ENCODE results near the gene CDPF1. TPM values are rescaled to one million over a fixed set of nuclear protein-coding genes. Genes with fewer than 3 reads are reported as not detected.

The CDPF1 gene
- total and polyA plus RNA-seq, 7 donors: 5.3 to 17.8 (median 9.1) TPM

GRCh38 chr22:46263216-46263590 is 13.1 kb upstream of the CDPF1 start, which contains the start of gene PKDREJ:
Gene PKDREJ, minus strand, starts transcription at chr22:46263343. Its CDS starts 21 bp downstream, at chr22:46263322.
- Histone ChIP-seq H3K27me3 (ENCODE audit: insufficient read depth in 3 of 3, low read length in 2 of 3) (no peaks in the 10 kb centered on the region), H3K27ac (no peak within 1 kb of the TSS), H3K4me1 (peaks cover 12% of the 10 kb centered on the region), H3K4me3 (peak within 1 kb of the TSS; percentile 49), H3K36me3 (ENCODE audit: insufficient read depth in 1 of 2, low read depth in 1 of 2) (no peaks in the 10 kb centered on the region), H3K9me3 (no peaks in the 10 kb centered on the region)
- TF ChIP-seq, protein P1, sequence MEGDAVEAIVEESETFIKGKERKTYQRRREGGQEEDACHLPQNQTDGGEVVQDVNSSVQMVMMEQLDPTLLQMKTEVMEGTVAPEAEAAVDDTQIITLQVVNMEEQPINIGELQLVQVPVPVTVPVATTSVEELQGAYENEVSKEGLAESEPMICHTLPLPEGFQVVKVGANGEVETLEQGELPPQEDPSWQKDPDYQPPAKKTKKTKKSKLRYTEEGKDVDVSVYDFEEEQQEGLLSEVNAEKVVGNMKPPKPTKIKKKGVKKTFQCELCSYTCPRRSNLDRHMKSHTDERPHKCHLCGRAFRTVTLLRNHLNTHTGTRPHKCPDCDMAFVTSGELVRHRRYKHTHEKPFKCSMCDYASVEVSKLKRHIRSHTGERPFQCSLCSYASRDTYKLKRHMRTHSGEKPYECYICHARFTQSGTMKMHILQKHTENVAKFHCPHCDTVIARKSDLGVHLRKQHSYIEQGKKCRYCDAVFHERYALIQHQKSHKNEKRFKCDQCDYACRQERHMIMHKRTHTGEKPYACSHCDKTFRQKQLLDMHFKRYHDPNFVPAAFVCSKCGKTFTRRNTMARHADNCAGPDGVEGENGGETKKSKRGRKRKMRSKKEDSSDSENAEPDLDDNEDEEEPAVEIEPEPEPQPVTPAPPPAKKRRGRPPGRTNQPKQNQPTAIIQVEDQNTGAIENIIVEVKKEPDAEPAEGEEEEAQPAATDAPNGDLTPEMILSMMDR (IDR thresholded peaks at IDR 0.05): peak; percentile 6
- intact Hi-C loops (cut with DNase I): no loop called here
- 46 to 74% (median 52%) methylated on average over 18 to 30 of the region's 30 CpGs for WGBS, 3 donors
- ATAC-seq (no peak), DNase-seq (peak in 1 of 2 donors; percentile 50)

DNA sequence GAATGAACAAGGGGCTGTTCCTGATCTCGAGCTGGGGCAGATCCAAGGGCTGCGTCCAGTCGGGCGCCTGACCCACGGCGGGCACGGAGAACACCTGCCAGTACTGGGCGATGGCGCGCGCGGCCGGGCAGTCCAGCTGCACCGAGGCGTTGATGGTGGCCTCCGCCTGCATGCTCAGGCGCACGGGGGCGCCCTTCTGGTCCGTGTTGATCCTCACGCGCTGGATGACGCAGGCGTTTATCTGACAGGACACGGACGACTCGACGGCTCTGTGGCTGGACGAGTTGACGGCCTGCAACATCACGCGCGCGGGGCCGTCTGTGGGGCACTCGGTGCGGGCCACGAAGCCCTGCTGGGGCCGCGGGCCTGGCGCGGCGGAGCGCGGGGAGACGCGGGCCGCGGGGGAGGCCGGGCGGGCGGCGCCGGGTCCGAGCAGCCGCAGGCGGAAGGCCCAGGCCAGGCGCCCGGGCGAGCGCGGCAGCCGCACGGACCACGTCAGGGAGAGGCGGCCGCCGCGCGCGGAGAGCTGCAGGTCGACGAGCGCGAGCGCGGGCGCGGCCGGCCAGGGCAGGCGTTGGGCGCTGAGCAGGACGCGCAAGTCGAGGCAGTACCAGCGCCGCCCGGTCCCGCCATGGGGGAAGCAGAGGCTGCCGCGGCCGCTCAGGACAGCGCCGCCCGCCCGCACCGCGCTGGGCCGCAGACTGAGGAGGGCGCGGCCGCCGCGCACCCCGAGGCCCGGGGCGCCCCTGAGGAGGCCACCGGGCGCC is 12.5 kb upstream of the CDPF1 start:
- peak; percentile 77 to 85 for DNase-seq
- TF ChIP-seq, protein P1 (IDR thresholded peaks at IDR 0.05): peak; percentile 21
- Histone ChIP-seq H3K36me3 (ENCODE audit: insufficient read depth in 1 of 2, low read depth in 1 of 2) (no peaks in the 10 kb centered on the region), H3K27me3 (ENCODE audit: insufficient read depth in 3 of 3, low read length in 2 of 3) (no peaks in the 10 kb centered on the region), H3K4me3 (peak overlapping the region; percentile 49), H3K27ac (no peak overlapping the region), H3K9me3 (no peaks in the 10 kb centered on the region), H3K4me1 (peaks cover 10% of the 10 kb centered on the region)
- intact Hi-C loops (cut with DNase I): no loop called here
- ATAC-seq: peak; percentile 30 to 77 (median 74)
- WGBS, 3 donors: 6 to 13% (median 8%) methylated on average over 55 to 109 of the region's 109 CpGs

- intact Hi-C loops (cut with DNase I): no loop called here
- ATAC-seq (no peak), DNase-seq (peak in 1 of 2 donors; percentile 12)
- Histone ChIP-seq H3K27me3 (ENCODE audit: insufficient read depth in 3 of 3, low read length in 2 of 3) (no peaks in the 10 kb centered on the region), H3K36me3 (ENCODE audit: insufficient read depth in 1 of 2, low read depth in 1 of 2) (no peaks in the 10 kb centered on the region), H3K4me3 (no peak overlapping the region), H3K4me1 (peaks cover 15% of the 10 kb centered on the region), H3K27ac (no peak overlapping the region), H3K9me3 (no peaks in the 10 kb centered on the region)
- TF ChIP-seq, protein P1 (IDR thresholded peaks at IDR 0.05): no peak
- WGBS, 3 donors: 83 to 90% (median 86%) methylated on average over 6 of the region's 6 CpGs
Observed at GRCh38 chr22:46260038-46260437, 9.9 kb upstream of the CDPF1 start.

DNA sequence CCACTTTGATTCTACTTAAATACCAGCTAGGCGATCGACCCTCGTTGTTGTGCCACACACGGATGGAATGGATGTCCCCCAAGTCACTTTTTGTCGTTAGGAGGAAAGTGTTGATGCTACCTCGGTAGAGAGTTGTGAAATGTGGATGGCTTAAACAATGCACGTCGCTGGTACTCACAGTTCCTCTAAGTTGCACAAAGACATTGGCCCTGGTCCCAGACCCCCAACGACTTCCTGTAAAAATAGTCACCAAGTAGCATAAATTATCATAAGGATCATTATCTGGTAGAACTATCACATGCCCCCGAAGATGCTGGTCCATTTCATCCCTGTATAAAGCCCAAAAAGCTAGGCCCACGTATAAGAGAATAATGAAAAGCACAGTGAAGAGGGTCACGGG is 9.3 kb upstream of the CDPF1 start:
- intact Hi-C loops (cut with DNase I): no loop called here
- Histone ChIP-seq H3K27me3 (ENCODE audit: insufficient read depth in 3 of 3, low read length in 2 of 3) (no peaks in the 10 kb centered on the region), H3K9me3 (no peaks in the 10 kb centered on the region), H3K27ac (no peak overlapping the region), H3K4me3 (no peak overlapping the region), H3K36me3 (ENCODE audit: insufficient read depth in 1 of 2, low read depth in 1 of 2) (no peaks in the 10 kb centered on the region), H3K4me1 (peaks cover 15% of the 10 kb centered on the region)
- DNase-seq (peak in 1 of 2 donors; percentile 33), ATAC-seq (no peak)
- TF ChIP-seq, protein P1 (IDR thresholded peaks at IDR 0.05): no peak
- 73 to 82% (median 75%) methylated on average over 12 of the region's 12 CpGs for WGBS, 3 donors

Measured in psoas muscle (tissue), 8 donors.